Osteocyte (in vitro differentiated cells): ENCODE data around the gene ART4. TPM values are rescaled to one million over a fixed set of nuclear protein-coding genes. Genes with fewer than 3 reads are reported as not detected.

Experiments
- DNase-seq: peaks from one replicate; pipeline ENCODE4 v3.0.0; 2021; ENCODE audit warnings: mixed read lengths; ENCODE audit not compliant: unreplicated experiment; ENCODE audit errors: extremely low spot score
- H3K27ac Mint-ChIP-seq: one replicate; pipeline ENCODE4 v1.8.0; 2021; ENCODE audit warnings: mild to moderate bottlenecking, mixed read lengths; ENCODE audit not compliant: unreplicated experiment
- H3K27me3 Mint-ChIP-seq: one replicate; pipeline ENCODE4 v1.8.0; 2021; ENCODE audit warnings: mixed read lengths; ENCODE audit not compliant: unreplicated experiment
- H3K36me3 Mint-ChIP-seq: one replicate; pipeline ENCODE4 v1.8.0; 2021; ENCODE audit warnings: mixed read lengths; ENCODE audit not compliant: unreplicated experiment
- H3K4me1 Mint-ChIP-seq: one replicate; pipeline ENCODE4 v1.8.0; 2021; ENCODE audit warnings: mixed read lengths; ENCODE audit not compliant: unreplicated experiment
- H3K4me3 Mint-ChIP-seq: one replicate; pipeline ENCODE4 v1.8.0; 2021; ENCODE audit warnings: mild to moderate bottlenecking, moderate library complexity, mixed read lengths; ENCODE audit not compliant: unreplicated experiment
- H3K9me3 Mint-ChIP-seq: one replicate; pipeline ENCODE4 v1.8.0; 2021; ENCODE audit warnings: mixed read lengths; ENCODE audit not compliant: unreplicated experiment
- total RNA-seq: library from RNA; stranded (reverse); gene quantifications from 2 replicates; pipeline ENCODE4 v1.2.1, GENCODE V29; 2021
- TF ChIP-seq, protein P1 (sequence below): fragments of 200-600 bp; sonication (generic); IDR thresholded peaks from 2 replicates; pipeline ENCODE4 v1.5.0; 2021; ENCODE audit warnings: antibody characterized with exemption, mild to moderate bottlenecking, moderate library complexity

Gene ART4
- total RNA-seq, 1 donor from 2014 or later: not detected

GRCh38 chr12:14784471-14784870 is 58.9 kb downstream of the ART4 start:
- Mint-ChIP-seq H3K27ac (no peak overlapping the region), H3K27me3 (no peaks in the 10 kb centered on the region), H3K9me3 (no peaks in the 10 kb centered on the region), H3K4me3 (no peak overlapping the region), H3K4me1 (peaks cover 13% of the 10 kb centered on the region), H3K36me3 (peaks cover 47% of the 10 kb centered on the region)
- DNase-seq: no peak
- TF ChIP-seq, protein P1, sequence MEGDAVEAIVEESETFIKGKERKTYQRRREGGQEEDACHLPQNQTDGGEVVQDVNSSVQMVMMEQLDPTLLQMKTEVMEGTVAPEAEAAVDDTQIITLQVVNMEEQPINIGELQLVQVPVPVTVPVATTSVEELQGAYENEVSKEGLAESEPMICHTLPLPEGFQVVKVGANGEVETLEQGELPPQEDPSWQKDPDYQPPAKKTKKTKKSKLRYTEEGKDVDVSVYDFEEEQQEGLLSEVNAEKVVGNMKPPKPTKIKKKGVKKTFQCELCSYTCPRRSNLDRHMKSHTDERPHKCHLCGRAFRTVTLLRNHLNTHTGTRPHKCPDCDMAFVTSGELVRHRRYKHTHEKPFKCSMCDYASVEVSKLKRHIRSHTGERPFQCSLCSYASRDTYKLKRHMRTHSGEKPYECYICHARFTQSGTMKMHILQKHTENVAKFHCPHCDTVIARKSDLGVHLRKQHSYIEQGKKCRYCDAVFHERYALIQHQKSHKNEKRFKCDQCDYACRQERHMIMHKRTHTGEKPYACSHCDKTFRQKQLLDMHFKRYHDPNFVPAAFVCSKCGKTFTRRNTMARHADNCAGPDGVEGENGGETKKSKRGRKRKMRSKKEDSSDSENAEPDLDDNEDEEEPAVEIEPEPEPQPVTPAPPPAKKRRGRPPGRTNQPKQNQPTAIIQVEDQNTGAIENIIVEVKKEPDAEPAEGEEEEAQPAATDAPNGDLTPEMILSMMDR: no peak

GRCh38 chr12:14782756-14783155 is 60.6 kb downstream of the ART4 start:
- no peaks in the 10 kb centered on the region for H3K9me3 Mint-ChIP-seq
- peaks cover 36% of the 10 kb centered on the region for H3K36me3 Mint-ChIP-seq
- H3K4me1 Mint-ChIP-seq: peaks cover 18% of the 10 kb centered on the region
- TF ChIP-seq, protein P1: no peak
- no peak overlapping the region for H3K4me3 Mint-ChIP-seq
- DNase-seq: no peak
- H3K27ac Mint-ChIP-seq: no peak overlapping the region
- no peaks in the 10 kb centered on the region for H3K27me3 Mint-ChIP-seq

DNA sequence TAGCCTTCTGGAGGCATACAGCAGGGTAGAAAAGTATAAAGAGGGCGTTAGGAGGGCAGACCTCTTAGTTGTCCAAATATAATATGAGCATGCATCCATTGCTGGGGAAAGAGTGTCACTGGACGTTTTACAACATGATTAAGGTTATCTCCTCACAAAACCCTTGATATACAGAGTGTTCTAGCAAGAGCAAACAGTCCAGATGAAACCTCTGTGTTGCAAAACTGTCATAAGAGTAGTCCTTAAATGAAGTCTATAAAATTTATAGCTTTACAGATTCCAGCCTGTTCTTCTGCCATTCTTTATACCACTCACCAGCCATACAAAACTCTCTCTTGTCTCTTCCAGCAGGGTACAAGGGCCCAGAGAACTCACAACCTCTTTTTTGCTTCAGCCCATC is 61.8 kb downstream of the ART4 start:
- no peak for DNase-seq
- H3K27me3 Mint-ChIP-seq: no peaks in the 10 kb centered on the region
- H3K4me3 Mint-ChIP-seq: no peak overlapping the region
- H3K27ac Mint-ChIP-seq: no peak overlapping the region
- H3K9me3 Mint-ChIP-seq: no peaks in the 10 kb centered on the region
- peaks cover 28% of the 10 kb centered on the region for H3K4me1 Mint-ChIP-seq
- TF ChIP-seq, protein P1: no peak
- H3K36me3 Mint-ChIP-seq: peaks cover 25% of the 10 kb centered on the region

GRCh38 chr12:14780859-14781258 is 62.5 kb downstream of the ART4 start:
- Mint-ChIP-seq H3K27me3 (no peaks in the 10 kb centered on the region), H3K9me3 (no peaks in the 10 kb centered on the region), H3K4me3 (no peak overlapping the region), H3K36me3 (peaks cover 20% of the 10 kb centered on the region), H3K27ac (no peak overlapping the region), H3K4me1 (peaks cover 35% of the 10 kb centered on the region)
- TF ChIP-seq, protein P1: no peak
- DNase-seq: no peak

DNA sequence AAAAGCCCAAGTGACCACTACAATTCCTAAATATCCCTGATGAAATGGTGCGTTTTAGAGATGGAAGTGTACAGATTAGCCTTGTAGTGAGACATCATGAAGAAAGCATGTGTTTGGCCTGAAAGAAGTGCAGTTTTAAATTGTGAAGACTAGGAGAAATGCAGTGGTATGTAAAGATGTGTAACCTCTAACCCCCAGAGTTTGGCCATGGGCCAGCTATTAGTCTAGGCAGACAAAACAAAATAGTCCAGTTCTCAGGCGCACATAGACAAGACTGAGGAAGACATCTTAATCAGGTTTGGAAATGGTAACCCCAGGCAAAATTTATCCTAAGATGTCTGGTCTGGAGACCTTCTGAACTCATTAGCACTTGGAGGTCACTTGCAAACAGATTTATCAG is 63.5 kb downstream of the ART4 start:
- Mint-ChIP-seq H3K27me3 (no peaks in the 10 kb centered on the region), H3K4me3 (no peak overlapping the region), H3K4me1 (peaks cover 44% of the 10 kb centered on the region), H3K27ac (peak overlapping the region; percentile 4), H3K36me3 (peaks cover 12% of the 10 kb centered on the region), H3K9me3 (no peaks in the 10 kb centered on the region)
- TF ChIP-seq, protein P1: no peak
- no peak for DNase-seq
